A172 (cell line): ENCODE results near the gene TFF3. TPM values are rescaled to one million over a fixed set of nuclear protein-coding genes. Genes with fewer than 3 reads are reported as not detected.

Source experiments
- DNase-seq: peaks from one replicate; pipeline ENCODE4 v3.0.0-alpha.2; 2015; ENCODE audit warnings: low spot score
- total RNA-seq: library from RNA; depleted of rRNA; stranded (reverse); fragments of >200 nt; shearing (Covaris generic); gene quantifications from 2 replicates; pipeline ENCODE4 v1.2.3, GENCODE V29; 2014; rRNA removed

Gene TFF3, protein sequence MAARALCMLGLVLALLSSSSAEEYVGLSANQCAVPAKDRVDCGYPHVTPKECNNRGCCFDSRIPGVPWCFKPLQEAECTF
- not detected in 2 replicates for total RNA-seq

DNA sequence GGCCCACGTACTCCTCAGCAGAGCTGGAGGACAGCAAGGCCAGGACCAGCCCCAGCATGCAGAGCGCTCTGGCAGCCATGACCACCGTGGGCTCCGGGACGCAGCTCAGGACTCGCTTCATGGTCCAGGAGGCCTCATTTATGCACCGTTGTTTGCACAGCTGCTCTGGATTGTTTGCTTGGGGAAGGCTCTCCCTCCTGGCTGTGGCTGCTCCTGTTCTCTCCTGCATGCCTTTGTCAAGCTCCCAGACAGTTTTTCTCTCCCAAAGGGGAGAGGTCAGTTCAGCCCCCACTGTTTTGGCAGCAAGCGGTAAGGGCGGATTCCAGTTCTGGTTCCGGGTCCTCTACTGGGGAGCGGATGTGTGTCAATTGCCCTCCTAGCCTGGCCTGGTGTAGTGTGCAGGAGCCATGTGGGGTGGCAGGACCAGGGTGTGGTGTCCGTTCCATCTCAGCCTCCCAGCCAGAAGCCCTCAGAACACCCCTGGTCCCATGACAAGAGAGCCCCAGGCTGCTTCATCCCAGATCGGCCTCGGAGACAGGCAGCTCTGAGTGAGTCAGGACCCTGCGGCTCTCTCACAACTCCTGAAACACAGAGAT, at the start of gene TFF3:
TSS of gene TFF3 (minus strand) at position 114 of the 596 bp plus-strand sequence. CDS start at position 79, 35 bp downstream.
- DNase-seq: no peak

DNA sequence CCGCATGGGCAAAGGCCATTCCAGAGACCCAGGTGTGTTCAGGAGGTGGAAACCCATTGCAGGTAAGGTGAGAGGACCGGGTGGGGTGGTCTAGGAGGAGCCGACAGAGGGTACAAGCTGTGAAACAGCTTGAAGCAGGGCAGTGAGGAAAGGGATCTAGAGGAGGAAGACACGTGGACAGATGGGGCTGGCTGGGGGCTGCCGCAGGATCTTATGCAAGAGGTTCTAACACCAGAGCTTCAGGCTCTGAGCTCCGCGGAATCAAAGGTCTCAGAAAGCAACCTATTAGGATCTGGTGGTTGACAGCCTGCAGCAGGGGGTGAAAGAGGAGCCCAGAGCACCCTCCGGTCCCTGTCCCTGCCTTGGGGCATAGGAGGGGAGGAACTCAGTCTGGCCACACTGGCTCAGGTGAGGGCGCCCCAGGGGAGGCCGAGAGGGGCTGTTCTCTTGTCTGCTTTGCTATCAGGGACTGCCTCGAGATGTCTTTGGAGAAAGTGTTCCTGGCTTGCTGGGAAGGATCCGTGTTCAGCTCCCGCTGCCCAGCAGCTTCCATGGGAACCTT, 49.2 kb upstream of the TFF3 start:
- DNase-seq: no peak

DNA sequence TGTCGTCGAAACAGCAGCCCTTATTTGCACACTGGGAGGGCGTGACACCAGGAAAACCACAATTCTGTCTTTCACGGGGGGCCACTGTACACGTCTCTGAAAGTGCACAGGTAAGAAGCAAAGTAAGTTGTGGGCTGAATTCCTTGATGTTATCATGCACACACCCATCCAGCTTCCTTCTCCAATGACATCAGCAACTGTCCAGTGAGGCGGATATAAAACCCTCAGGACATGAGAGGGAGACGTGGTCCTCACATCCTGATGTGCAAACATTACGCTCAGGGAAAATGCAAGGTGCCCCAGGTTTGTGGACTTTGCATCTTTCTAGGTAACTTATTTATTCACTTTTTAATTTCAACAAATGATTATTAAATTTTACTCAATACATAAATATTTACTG, 48.1 kb upstream of the TFF3 start:
- no peak for DNase-seq

GRCh38 chr21:42362700-42363099, 47.5 kb upstream of the TFF3 start:
- DNase-seq: no peak

DNA sequence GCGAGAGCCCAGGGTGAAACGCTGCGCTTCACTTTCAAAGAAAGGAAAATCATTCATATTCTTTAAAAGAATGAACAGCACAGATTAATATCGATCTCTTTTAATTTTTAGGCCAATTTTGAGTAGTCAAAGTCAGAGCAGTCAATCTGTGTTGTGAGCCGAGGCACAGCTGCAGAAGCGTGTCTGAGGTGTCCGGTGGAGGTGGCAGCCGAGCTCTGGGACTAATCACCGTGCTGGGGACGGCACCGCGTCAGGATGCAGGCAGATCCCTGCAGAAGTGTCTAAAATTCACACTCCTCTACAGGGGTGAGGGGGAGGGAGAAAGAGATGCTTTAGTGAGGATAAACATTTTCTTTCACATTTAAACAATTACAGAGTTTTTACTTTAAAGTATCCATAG, 47.0 kb upstream of the TFF3 start:
- no peak for DNase-seq

- DNase-seq: no peak
These were observed 46.1 kb upstream of the TFF3 start for GRCh38 chr21:42361286-42361685.

DNA sequence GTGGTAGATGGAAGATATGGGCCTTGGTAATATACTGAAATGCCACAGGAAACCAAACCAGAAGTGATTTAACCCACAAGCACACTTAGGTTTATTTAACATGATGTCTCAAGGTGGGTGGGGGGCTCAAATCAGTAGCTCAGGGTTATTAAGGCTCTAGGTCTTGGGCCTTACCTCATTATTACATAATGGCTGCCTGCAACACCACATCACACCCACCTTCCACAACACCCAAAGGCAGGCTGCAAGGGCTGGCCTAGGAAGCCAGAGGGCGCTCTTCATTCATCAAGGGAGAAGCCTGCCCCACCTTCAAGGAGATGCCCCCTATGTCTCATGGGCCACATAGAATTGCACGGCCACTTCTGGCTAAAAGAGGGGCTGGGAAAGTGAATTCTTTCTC, 45.1 kb upstream of the TFF3 start:
- DNase-seq: no peak

- no peak for DNase-seq
These were observed 43.7 kb upstream of the TFF3 start for GRCh38 chr21:42358937-42359336.

GRCh38 chr21:42358261-42358660, 43.1 kb upstream of the TFF3 start:
- DNase-seq: no peak

- no peak for DNase-seq
These were observed 42.1 kb upstream of the TFF3 start for GRCh38 chr21:42357307-42357706.

DNA sequence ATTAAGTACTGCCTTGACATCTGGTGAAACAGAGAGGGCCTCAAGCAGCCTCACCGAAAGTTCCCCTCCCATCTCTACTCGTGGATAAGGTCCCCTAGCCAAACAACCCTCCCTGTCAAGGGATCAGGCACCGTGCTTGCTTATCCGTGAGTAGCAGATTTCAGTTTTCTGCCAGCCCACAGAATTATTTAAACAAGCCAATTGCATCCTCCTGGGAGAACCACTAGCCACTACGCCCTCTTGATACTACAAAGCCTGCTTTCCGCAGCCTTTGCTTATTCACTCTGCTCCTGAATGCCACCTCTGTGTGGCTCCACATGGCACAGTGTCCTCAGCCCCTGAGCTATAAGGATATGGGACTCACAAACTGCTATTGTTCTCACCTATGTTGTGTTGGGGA, 41.4 kb upstream of the TFF3 start:
- no peak for DNase-seq

DNA sequence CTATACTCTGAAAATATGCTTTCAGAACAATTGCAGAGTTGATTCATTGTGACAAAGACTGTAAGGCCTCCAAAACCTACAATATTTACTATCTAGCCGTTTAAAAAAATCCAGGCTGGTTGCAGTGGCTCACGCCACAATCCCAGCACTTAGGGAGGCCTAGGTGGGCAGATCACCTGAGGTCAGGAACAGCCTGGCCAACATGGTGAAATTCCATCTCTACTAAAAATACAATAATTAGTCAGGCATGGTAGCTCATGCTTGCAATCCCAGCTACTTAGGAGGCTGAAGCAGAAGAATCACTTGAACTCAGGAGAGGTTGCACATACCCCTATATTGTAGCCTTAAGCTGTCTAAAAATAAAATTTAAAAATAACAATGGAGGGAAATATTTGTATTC, 40.8 kb upstream of the TFF3 start:
- DNase-seq: no peak

DNA sequence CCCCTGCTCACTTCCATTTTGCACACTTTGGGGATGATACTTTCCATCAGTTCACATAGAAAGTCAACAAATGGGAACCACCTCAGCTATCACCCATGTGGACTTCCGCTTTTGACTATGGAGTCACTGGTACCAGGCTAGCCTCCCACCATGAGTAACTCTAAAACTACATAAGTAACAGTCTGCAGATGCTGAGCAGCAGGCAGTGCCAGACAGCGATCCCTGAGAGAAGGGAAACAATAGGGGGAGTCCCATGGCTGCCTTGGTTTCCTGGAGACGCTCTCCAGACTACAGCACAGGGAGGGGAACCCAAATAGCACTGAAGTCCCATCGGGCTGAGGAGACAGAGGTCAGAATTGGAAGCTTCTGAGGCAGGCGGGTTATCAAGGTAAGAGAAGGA, 38.4 kb upstream of the TFF3 start:
- DNase-seq: no peak

DNA sequence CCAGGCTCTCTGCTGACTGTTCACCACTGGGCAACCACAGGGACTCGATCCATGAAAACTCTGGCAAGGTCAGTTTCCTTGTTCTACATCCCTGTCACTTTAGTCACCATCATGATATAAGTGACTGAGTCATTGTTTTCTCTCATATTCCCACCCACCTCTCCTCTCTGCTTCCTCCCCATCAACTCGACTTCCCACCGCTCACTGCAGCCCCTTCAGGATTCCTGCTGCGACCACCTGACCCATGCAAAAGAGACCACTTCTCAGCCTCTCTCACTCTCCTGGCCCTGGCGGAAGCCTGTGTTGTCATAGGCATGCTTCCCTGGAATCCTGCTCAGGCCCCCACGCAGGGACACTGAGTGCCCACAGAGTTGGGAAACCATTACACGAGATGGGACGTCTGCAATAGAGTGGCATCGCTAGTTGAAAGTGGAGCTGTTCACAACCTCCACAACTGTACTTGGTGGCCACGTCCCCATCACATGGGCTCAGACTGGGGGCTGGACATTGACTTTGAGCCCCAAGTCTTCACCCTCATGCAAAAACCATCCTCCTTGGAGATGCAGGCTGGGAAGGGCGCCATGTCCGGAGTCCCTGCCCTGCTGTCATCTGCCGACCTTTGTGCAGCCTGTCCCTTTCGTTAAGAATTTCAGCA, 37.4 kb upstream of the TFF3 start:
- peak; percentile 18 for DNase-seq

- DNase-seq: no peak
These were observed 36.6 kb upstream of the TFF3 start for GRCh38 chr21:42351626-42352440.

GRCh38 chr21:42350927-42351426, 35.8 kb upstream of the TFF3 start, which contains the start of gene TFF2:
Gene TFF2 (minus strand): TSS chr21:42350994. CDS start chr21:42350957, 37 bp downstream.
- DNase-seq: peak; percentile 46

GRCh38 chr21:42350318-42350910, 35.2 kb upstream of the TFF3 start:
- DNase-seq: no peak

DNA sequence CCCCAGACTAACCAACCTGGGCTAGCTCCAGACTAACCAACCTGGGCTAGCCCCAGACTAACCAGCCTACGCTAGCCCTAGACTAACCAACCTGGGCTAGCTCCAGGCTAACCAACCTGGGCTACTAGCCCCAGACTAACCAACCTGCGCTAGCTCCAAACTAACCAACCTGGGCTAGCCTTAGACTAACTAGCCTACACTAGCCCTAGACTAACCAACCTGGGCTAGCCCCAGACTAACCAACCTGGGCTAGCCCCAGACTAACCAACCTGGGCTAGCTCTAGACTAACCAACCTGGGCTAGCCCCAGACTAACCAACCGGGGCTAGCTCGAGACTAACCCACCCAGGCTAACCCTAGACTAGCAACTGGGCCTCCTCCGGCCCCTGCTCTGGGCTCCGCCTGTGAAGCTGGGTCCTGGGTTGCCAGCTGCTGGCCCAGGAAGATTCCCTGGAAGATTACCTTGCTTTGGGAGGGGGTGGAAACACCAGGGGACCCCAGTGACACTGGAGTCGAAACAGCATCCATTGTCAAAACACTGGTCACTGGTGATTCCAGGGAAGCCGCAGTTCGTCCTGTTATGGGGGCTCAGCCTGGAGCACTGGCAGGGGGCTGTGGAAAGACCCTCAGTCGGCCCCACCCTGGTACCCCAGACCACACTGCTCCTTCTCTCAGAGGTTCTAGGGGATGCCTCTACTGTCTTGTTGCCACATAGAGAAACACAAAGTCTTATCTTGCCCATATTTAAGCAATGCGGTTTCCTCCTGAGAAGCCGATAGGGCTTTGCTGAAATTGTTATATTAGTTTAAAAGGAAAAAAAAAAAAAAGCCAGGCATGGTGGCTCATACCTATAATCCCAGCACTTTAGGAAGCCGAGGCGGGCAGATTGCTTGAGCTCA, 34.5 kb upstream of the TFF3 start:
- no peak for DNase-seq

DNA sequence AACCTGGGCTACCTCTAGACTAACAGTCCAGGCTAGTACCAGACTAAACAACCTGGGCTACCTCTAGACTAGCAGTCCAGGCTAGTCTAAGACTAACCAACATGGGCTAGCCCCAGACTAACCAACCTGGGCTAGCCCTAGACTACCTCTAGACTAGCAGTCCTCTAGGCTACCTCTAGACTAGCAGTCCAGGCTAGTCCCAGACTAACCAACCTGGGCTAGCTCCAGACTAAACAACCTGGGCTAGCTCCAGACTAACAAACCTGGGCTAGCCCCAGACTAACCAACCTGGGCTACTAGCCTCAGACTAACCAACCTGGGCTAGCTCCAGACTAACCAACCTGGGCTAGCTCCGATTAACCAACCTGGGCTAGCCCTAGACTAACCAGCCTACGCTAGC, 33.6 kb upstream of the TFF3 start:
- DNase-seq: no peak

GRCh38 chr21:42347601-42348327, 32.6 kb upstream of the TFF3 start:
- DNase-seq: no peak
